ENCODE results near the gene GAN.
"Not testable (repeated sequence)": the region's sequence is repeated elsewhere in the genome, so short reads cannot be mapped to it uniquely, and the experiment has no call there.

The GAN gene

DNA sequence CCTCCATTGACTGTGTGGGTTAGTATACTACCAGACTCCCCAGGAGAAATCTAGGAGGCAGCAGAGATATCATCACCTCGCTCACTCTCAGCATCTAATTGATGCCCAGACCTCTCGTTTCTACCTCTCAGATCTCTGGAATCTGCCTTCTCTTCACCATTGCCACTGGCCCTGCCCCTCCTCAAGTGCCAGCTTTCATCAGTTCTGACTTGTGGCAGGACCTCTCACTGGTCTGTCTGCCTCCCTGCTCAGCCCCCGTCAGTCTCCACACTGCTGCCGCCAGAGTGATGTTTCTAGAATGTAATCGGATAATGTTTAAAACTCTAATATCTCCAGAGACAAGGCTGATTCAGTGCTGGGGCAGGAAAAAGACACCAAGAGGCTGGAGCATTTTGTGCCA lies 15.2 kb downstream of the GAN start:
- Histone ChIP-seq H3K4me1 (ENCODE audit: control insufficient read depth, insufficient read depth, low read length) (no peaks in the 10 kb centered on the region), H3K4me2 (ENCODE audit: low read length) (no peak overlapping the region), H3K27me3 (ENCODE audit: control insufficient read depth, insufficient read depth, low read length) (no peaks in the 10 kb centered on the region), H3K36me3 (ENCODE audit: insufficient read depth, low read length) (no peaks in the 10 kb centered on the region), H3K4me3 (ENCODE audit: low read length) (no peak overlapping the region), H3K9me3 (replicated peaks; ENCODE audit: low read length) (no peaks in the 10 kb centered on the region), H3K9ac (ENCODE audit: low read depth, low read length) (no peak overlapping the region)

DNA sequence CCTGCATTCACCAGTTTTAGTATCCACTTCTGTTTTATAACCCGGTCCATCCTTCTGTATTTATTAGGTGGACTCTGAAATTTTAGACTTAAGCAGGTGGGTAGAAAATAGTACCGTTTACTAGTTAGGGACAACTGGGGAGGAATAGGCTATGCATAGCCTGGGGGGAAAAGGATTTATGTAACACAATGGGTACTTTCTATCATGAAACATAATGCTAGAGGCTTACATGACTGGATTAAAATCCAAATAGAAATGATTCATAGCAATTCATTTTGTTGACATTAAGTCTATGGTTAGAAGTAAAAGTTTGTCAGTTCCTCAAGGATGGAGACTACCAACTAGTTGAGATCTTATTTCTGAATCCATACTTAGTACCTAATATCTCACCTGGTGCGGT lies 18.6 kb downstream of the GAN start:
- no peak overlapping the region for H3K4me3 ChIP-seq (ENCODE audit: low read length)
- H3K9ac ChIP-seq (ENCODE audit: low read depth, low read length): no peak overlapping the region
- no peaks in the 10 kb centered on the region for H3K27me3 ChIP-seq (ENCODE audit: control insufficient read depth, insufficient read depth, low read length)
- no peaks in the 10 kb centered on the region for H3K4me1 ChIP-seq (ENCODE audit: control insufficient read depth, insufficient read depth, low read length)
- no peak overlapping the region for H3K4me2 ChIP-seq (ENCODE audit: low read length)
- H3K36me3 ChIP-seq (ENCODE audit: insufficient read depth, low read length): no peaks in the 10 kb centered on the region
- no peaks in the 10 kb centered on the region for H3K9me3 ChIP-seq (replicated peaks; ENCODE audit: low read length)

DNA sequence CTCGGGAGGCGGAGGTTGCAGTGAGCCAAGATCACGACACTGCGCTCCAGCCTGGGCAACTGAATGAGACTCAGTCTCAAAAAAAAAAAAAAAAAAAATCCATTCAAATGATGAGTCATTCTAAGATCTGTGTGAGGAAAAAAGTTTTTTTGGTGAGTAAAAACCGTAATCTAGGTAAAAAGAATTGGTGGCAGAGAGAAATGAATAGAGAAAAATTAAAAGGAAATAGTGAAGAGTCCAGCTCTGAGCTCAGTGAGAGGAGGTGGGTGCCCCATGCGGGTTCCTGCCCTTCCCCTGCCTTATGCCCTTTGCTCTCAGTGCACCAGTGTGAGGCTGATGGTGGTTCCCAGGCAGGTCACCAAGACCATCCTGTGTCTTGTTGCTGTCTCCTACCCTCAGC lies 20.9 kb downstream of the GAN start:
- Histone ChIP-seq H3K4me3 (ENCODE audit: low read length) (no peak overlapping the region), H3K4me2 (ENCODE audit: low read length) (no peak overlapping the region)

DNA sequence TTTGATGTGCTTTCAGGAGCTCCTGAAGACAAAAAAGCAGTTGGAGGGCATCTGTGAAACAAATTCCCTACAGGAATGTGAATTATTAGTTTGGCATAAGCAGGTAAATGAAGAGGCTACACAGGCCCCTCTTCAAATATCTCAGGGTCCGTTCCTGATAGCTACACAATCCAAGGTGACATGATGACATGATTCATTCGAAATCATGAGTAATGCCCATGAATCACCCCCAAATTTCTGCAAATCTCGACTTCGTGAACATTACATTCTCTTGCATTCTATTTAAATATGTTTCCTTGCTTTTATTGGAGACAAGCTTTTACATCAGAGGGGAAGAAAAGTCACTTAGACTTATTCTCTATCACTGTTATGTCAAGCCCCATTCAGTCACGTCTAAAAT lies 22.3 kb downstream of the GAN start:
- H3K36me3 ChIP-seq (ENCODE audit: insufficient read depth, low read length): no peaks in the 10 kb centered on the region
- no peak overlapping the region for H3K4me2 ChIP-seq (ENCODE audit: low read length)
- H3K4me1 ChIP-seq (ENCODE audit: control insufficient read depth, insufficient read depth, low read length): no peaks in the 10 kb centered on the region
- H3K9ac ChIP-seq (ENCODE audit: low read depth, low read length): no peak overlapping the region
- H3K27me3 ChIP-seq (ENCODE audit: control insufficient read depth, insufficient read depth, low read length): no peaks in the 10 kb centered on the region
- no peaks in the 10 kb centered on the region for H3K9me3 ChIP-seq (replicated peaks; ENCODE audit: low read length)
- no peak overlapping the region for H3K4me3 ChIP-seq (ENCODE audit: low read length)

More for the DNA sequence above, 20.9 kb downstream of the GAN start:
- Histone ChIP-seq H3K9ac (ENCODE audit: low read depth, low read length) (no peak overlapping the region), H3K9me3 (replicated peaks; ENCODE audit: low read length) (no peaks in the 10 kb centered on the region), H3K4me1 (ENCODE audit: control insufficient read depth, insufficient read depth, low read length) (no peaks in the 10 kb centered on the region), H3K27me3 (ENCODE audit: control insufficient read depth, insufficient read depth, low read length) (no peaks in the 10 kb centered on the region), H3K36me3 (ENCODE audit: insufficient read depth, low read length) (no peaks in the 10 kb centered on the region)

DNA sequence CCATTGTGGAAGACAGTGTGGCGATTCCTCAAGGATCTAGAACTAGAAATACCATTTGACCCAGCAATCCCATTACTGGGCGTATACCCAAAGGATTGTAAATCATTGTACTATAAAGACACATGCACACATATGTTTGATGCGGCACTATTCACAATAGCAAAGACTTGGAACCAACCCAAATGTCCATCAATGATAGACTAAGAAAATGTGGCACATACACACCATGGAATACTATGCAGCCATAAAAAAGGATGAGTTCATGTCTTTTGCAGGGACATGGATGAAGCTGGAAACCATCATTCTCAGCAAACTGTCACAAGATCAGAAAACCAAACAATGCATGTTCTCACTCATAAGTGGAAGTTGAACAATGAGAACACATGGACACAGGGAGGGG lies 30.4 kb downstream of the GAN start:
- not testable (repeated sequence) for H3K9me3 ChIP-seq (replicated peaks; ENCODE audit: low read length); H3K4me2 ChIP-seq (ENCODE audit: low read length); H3K27me3 ChIP-seq (ENCODE audit: control insufficient read depth, insufficient read depth, low read length)

DNA sequence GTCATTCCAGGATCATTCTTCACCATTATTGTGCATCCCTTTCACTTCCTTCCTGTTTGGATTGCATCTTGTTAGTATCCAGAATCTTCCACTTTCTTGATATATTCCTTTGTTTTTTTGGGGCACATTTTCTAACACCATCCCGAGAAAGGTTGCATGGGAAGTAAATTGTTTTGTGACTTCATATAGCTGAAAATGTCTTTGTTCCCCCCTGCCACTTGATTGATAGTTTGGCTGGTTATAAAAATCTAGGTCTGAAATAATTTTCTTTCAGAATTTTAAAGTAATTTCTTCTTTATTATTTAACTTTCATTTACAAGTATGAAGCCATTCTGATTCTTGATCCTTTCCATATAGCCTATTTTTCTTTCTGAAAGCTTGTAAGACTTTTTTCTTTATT lies 32.7 kb downstream of the GAN start:
- no peak overlapping the region for H3K4me3 ChIP-seq (ENCODE audit: low read length)
- H3K4me1 ChIP-seq (ENCODE audit: control insufficient read depth, insufficient read depth, low read length): no peaks in the 10 kb centered on the region
- H3K9ac ChIP-seq (ENCODE audit: low read depth, low read length): no peak overlapping the region
- no peak overlapping the region for H3K4me2 ChIP-seq (ENCODE audit: low read length)
- H3K27me3 ChIP-seq (ENCODE audit: control insufficient read depth, insufficient read depth, low read length): no peaks in the 10 kb centered on the region
- H3K9me3 ChIP-seq (replicated peaks; ENCODE audit: low read length): peaks cover 9% of the 10 kb centered on the region
- H3K36me3 ChIP-seq (ENCODE audit: insufficient read depth, low read length): no peaks in the 10 kb centered on the region

More for the DNA sequence above, 30.4 kb downstream of the GAN start:
- H3K4me3 ChIP-seq (ENCODE audit: low read length); H3K9ac ChIP-seq (ENCODE audit: low read depth, low read length); H3K36me3 ChIP-seq (ENCODE audit: insufficient read depth, low read length); H3K4me1 ChIP-seq (ENCODE audit: control insufficient read depth, insufficient read depth, low read length): not testable (repeated sequence)

DNA sequence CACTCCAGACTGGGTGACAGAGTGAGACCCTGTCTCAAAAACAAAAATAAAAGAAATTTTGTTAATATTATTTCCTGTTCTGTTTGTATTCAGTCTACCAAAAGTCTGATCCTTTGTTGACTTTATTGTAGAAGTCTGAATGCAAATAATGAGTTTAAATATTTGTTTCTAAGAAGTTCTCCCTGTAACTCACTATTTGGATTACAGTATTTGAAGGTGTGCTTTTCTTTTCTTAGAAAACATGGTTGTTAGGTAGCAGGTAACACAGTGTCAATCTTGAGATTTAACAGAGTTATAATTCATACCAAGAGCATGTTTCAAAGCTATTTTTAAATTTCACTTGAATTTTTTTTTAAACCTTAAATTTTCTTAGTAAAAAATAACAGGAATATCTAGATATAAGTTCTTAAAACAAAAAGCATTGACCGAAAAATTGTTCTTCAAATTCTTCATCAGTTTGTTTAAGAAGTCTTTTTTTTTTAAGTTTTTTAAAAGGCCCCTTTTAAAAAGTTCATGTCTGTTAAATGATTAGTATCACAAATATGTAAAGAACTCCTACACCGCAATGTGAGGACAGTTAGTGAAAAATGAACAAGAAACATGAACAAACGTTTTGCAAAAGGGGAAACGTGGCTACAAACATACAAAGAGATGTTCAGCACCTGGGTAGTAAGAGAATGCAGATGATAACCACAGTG lies 35.0 kb downstream of the GAN start:
- Histone ChIP-seq H3K4me1 (ENCODE audit: control insufficient read depth, insufficient read depth, low read length) (no peaks in the 10 kb centered on the region), H3K36me3 (ENCODE audit: insufficient read depth, low read length) (no peaks in the 10 kb centered on the region), H3K9ac (ENCODE audit: low read depth, low read length) (no peak overlapping the region), H3K4me2 (ENCODE audit: low read length) (no peak overlapping the region), H3K27me3 (ENCODE audit: control insufficient read depth, insufficient read depth, low read length) (no peaks in the 10 kb centered on the region), H3K4me3 (ENCODE audit: low read length) (no peak overlapping the region), H3K9me3 (replicated peaks; ENCODE audit: low read length) (peaks cover 9% of the 10 kb centered on the region)

DNA sequence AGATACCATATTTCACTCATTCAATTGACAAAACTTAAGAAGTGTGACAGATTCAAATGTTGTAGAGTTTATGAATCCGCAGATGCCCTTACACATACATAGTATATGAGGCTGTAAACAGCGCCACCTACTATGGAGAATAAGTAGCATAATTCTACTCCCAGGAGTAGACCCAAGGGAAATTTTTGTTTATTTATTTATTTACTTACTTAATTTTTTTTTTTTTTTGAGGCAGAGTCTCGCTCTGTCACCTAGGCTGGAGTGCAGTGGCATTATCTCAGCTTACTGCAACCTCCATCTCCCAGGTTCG lies 35.5 kb downstream of the GAN start:
- no peak overlapping the region for H3K9ac ChIP-seq (ENCODE audit: low read depth, low read length)
- no peak overlapping the region for H3K4me2 ChIP-seq (ENCODE audit: low read length)
- no peaks in the 10 kb centered on the region for H3K27me3 ChIP-seq (ENCODE audit: control insufficient read depth, insufficient read depth, low read length)
- H3K36me3 ChIP-seq (ENCODE audit: insufficient read depth, low read length): no peaks in the 10 kb centered on the region
- peaks cover 9% of the 10 kb centered on the region for H3K9me3 ChIP-seq (replicated peaks; ENCODE audit: low read length)
- no peak overlapping the region for H3K4me3 ChIP-seq (ENCODE audit: low read length)
- H3K4me1 ChIP-seq (ENCODE audit: control insufficient read depth, insufficient read depth, low read length): no peaks in the 10 kb centered on the region

DNA sequence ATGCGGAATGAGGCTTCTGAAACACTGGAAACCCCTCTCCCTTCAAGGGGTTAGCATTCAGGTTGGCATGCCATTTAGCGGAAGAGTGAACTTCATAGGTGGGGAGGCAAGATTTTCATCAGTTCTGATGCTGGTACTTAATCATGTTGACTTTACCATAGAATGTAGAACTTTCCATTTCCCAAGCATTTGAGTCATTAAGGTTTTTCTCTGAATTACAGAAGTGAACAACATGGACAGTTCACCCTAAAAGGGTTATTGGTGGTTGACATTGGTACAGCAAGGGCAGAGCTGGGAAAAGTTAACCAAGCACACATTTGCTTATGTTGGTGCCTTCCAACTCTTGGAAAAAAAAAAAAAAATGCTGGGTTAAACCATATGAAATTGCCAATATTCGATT lies 39.1 kb downstream of the GAN start:
- no peak overlapping the region for H3K9ac ChIP-seq (ENCODE audit: low read depth, low read length)
- H3K27me3 ChIP-seq (ENCODE audit: control insufficient read depth, insufficient read depth, low read length): no peaks in the 10 kb centered on the region
- peaks cover 5% of the 10 kb centered on the region for H3K36me3 ChIP-seq (ENCODE audit: insufficient read depth, low read length)
- H3K9me3 ChIP-seq (replicated peaks; ENCODE audit: low read length): no peaks in the 10 kb centered on the region
- no peaks in the 10 kb centered on the region for H3K4me1 ChIP-seq (ENCODE audit: control insufficient read depth, insufficient read depth, low read length)
- no peak overlapping the region for H3K4me3 ChIP-seq (ENCODE audit: low read length)
- H3K4me2 ChIP-seq (ENCODE audit: low read length): no peak overlapping the region

DNA sequence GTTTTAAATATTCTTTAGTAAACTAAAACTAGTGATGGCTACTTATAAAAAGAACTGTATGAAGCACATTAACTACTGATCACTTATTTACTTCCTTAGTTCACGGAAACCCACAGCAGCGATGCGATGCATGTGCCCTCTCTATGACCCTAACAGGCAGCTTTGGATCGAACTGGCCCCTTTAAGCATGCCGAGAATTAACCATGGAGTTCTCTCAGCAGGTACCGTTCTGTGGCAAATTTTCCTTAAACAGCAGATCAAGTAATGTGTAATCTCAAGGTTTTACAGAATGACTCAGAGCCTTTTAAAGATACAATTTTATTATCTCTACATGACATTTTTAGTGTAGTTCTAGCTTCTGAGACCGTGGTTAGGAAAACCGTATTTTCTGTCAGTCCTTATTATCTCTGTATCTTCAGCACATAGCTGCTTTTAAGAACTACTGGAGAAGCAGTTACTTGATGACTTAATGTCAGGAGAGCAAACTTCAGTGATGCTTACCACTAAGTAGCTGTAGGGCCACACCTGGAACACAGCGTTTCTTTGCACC lies 43.0 kb downstream of the GAN start:
- H3K4me1 ChIP-seq (ENCODE audit: control insufficient read depth, insufficient read depth, low read length): no peaks in the 10 kb centered on the region
- H3K4me2 ChIP-seq (ENCODE audit: low read length): no peak overlapping the region
- H3K27me3 ChIP-seq (ENCODE audit: control insufficient read depth, insufficient read depth, low read length): no peaks in the 10 kb centered on the region
- H3K9ac ChIP-seq (ENCODE audit: low read depth, low read length): no peak overlapping the region
- H3K4me3 ChIP-seq (ENCODE audit: low read length): no peak overlapping the region
- no peaks in the 10 kb centered on the region for H3K9me3 ChIP-seq (replicated peaks; ENCODE audit: low read length)
- peaks cover 8% of the 10 kb centered on the region for H3K36me3 ChIP-seq (ENCODE audit: insufficient read depth, low read length)

DNA sequence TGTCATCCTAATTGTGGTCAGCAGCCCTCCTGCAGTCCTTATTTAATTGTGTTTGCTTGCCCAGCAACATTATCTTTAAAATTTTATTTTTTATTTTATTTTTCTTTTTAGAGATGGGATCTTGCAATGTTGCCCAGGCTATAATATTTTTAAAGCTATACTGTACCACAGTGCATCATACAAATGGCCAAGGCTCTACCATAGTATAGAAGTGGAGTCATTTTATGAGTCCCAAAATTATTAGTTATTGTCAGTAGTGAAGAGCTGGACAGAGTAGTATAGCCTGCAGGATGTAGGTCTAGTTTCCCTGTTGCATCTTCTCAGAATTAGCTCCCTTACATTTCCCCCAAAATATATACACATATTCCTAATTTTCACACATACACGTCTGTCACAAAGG lies 44.1 kb downstream of the GAN start:
- H3K9ac ChIP-seq (ENCODE audit: low read depth, low read length): no peak overlapping the region
- no peaks in the 10 kb centered on the region for H3K4me1 ChIP-seq (ENCODE audit: control insufficient read depth, insufficient read depth, low read length)
- peaks cover 13% of the 10 kb centered on the region for H3K36me3 ChIP-seq (ENCODE audit: insufficient read depth, low read length)
- no peaks in the 10 kb centered on the region for H3K9me3 ChIP-seq (replicated peaks; ENCODE audit: low read length)
- no peaks in the 10 kb centered on the region for H3K27me3 ChIP-seq (ENCODE audit: control insufficient read depth, insufficient read depth, low read length)
- H3K4me2 ChIP-seq (ENCODE audit: low read length): no peak overlapping the region
- H3K4me3 ChIP-seq (ENCODE audit: low read length): no peak overlapping the region

DNA sequence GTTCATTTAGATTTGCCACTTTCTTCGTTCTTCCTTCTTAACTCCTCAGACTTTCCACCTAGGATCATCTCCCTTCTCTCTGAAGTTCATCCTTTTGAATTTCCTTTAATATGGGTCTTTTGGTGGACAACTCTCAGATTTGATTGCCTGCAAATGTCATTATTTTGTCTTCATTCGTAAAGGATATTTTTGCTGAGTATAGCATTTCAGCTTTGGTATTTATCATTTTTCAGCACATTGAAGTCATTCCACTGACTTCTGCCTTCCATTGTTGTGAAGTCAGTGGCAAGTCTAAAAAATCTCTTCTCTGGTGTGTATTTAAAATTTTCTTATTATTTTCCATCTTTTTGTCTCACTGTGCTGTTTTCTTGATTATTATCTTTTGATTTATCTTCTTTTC lies 45.4 kb downstream of the GAN start:
- H3K27me3 ChIP-seq (ENCODE audit: control insufficient read depth, insufficient read depth, low read length): no peaks in the 10 kb centered on the region
- H3K9ac ChIP-seq (ENCODE audit: low read depth, low read length): no peak overlapping the region
- no peak overlapping the region for H3K4me2 ChIP-seq (ENCODE audit: low read length)
- H3K9me3 ChIP-seq (replicated peaks; ENCODE audit: low read length): no peaks in the 10 kb centered on the region
- no peak overlapping the region for H3K4me3 ChIP-seq (ENCODE audit: low read length)
- peaks cover 17% of the 10 kb centered on the region for H3K36me3 ChIP-seq (ENCODE audit: insufficient read depth, low read length)
- H3K4me1 ChIP-seq (ENCODE audit: control insufficient read depth, insufficient read depth, low read length): no peaks in the 10 kb centered on the region

Measured in skeletal muscle satellite cell (primary cell).